ENCODE data around the gene CCHCR1.

Gene CCHCR1

DNA sequence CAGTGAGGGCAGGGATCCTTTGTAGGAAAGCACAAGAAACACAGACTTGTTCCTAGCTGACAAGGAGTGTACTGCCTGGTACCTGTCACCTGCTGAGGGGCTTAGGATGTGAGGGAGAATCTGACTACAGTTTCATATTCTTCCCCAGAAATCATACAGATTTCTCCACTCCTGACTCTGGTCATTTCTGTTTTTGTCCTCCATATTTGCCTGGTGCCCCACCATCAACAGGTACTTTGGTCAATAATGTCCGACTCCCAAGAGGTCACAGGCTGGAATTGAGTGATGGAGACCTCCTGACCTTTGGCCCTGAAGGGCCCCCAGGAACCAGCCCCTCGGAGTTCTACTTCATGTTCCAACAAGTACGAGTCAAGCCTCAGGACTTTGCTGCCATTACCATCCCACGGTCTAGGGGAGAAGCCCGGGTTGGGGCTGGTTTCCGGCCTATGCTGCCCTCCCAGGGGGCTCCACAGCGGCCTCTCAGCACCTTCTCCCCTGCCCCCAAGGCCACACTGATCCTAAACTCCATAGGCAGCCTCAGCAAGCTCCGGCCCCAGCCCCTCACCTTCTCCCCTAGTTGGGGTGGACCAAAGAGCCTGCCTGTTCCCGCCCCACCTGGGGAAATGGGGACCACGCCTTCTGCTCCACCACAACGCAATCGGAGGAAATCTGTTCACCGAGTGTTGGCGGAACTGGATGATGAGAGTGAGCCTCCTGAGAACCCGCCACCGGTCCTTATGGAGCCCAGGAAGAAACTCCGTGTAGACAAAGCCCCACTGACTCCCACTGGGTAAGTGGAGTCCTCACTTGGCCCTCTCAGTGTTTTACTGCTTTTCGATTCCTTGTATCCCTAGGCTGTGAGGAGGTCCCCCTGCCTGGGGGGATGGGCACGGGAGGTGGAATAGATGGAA, 3.9 kb upstream of the CCHCR1 start:
- DNase-seq: no peak

DNA sequence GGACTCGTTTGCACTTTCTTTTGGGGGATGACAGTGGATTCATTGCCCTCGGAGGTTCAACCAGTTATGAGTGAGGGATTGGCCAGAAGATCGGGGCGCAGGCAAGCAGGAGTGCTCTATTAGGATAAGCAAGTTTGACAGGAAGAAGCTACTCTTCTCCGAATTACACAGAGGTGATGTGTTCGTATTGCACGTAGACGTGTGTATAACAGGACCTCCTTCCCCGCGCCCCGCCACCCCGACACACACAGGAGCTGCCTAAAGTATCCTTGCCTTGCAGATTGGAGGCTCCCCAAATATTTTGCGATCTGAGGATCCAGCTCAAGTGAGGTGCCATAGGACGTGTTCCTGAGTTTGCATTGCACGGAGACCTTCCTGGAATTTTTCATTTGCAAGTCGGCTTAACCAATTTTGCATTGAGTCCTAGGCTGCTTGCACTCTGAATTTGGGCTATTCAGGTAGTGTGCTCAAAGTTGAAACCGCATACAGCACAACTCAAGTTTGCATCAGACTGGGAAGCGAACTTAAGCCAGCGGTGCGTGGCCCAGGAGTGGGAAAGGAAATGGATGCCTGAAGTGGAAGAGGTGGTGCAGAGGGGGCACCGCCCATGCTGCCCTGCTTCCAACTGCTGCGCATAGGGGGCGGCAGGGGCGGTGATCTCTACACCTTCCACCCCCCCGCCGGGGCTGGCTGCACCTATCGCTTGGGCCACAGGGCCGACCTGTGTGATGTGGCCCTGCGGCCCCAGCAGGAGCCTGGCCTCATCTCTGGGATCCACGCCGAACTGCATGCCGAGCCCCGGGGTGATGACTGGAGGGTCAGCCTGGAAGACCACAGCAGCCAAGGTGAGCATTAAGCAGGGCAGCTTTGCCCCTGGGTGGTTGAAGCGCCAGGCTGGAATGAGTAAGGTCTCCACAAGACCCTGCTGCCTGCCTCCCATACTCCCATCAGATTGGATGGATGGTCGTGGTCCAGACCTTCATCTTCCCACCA, 1.6 kb upstream of the CCHCR1 start:
- DNase-seq: peak; percentile 53

GRCh38 chr6:31158140-31158862, 699 bp upstream of the CCHCR1 start, which contains the start of gene TCF19:
TSS of gene TCF19 (plus strand) at chr6:31158589. CDS start at chr6:31159470, 881 bp downstream.
- peak; percentile 99 for DNase-seq

DNA sequence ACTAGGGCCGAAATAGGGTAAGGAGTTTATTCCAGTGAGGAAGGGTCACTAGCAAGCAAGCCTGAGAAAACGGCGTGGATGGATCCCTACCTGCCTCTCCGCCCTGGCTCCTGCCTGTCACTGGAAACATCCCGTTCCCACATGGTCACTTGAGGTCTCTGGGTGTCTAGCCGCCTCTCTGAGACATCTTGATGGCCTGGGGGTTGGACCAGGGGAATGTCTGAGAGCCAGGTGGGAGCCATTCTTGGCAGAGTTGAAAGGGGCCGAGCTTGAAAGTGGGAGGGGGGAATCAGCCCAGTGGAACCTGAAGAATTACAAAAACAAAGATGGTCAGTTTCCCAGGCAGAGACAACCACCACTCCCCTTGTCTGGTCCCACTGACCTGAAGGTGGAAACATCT, 961 bp downstream of the CCHCR1 start:
- DNase-seq: no peak

DNA sequence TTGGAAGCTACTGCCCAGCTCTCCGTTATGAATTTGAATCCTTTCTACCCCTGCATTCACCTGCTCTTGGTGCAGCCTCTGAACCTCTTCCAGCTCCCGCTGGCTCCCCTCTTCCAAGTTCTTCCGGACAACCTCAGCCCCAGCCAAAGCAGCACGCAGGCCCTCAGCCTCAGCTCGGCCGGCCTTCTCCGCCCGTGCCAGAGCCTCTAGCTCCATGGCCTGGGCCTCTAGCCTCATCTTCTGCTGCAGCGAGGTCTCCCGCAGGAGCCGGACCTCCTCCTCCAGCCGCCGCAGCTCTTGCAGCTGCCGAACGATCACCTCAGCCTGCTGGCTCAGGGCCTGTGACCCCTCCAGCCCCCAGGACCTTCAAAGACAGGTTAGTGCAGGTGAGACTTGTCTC, 3.2 kb downstream of the CCHCR1 start:
- DNase-seq: no peak

GRCh38 chr6:31152781-31153180, 4.8 kb downstream of the CCHCR1 start:
- DNase-seq: no peak

DNA sequence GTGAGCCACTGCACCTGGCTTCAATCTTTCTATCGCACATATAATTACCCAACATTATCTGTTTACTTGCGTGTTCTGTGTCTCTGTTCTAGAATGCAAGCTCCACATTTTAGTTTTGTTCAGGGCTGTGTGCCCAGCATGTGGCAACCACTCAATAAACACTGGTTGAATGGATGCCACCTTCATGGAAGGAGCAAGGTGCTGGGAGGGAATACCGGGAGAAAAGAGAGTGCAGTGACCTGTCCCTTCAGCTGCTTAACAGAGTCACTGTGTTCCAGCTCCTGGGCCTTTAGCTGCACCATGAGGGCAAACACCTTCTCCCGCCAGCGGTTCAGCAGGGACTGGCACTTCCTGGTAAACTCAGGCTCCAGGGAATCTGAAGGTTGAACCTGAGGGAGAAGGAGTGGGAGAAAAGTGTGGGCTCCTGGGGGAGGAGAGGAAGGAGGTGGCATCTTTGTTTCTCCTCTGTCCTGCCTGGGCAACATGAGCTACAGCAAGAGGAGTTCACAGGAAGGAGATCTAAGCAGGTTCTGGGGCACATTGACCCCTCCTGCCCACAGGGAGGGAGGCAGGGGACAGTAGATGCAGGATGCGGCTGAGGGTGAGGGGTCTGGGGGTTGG, 7.7 kb downstream of the CCHCR1 start:
- DNase-seq: no peak

GRCh38 chr6:31145386-31145785, 12.2 kb downstream of the CCHCR1 start:
- DNase-seq: no peak

DNA sequence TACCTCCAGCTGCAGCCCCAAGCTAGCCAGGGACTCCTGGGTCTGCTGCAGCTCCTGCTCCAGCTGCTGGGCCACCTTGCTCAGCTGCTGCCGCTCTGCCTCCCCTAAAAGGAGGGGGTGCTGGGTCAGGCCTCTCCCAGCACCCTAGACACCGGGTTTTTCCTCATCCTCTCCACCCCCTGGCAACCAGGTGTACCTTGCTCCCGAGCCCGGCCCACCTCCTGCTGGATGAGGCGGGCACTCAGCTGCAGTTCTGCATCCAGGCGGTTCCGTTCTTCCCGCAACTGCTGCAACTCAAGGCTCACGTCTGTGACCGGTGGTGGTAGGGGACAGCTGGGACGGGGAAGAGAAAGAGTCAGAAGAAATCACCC, 12.6 kb downstream of the CCHCR1 start:
- DNase-seq: no peak

DNA sequence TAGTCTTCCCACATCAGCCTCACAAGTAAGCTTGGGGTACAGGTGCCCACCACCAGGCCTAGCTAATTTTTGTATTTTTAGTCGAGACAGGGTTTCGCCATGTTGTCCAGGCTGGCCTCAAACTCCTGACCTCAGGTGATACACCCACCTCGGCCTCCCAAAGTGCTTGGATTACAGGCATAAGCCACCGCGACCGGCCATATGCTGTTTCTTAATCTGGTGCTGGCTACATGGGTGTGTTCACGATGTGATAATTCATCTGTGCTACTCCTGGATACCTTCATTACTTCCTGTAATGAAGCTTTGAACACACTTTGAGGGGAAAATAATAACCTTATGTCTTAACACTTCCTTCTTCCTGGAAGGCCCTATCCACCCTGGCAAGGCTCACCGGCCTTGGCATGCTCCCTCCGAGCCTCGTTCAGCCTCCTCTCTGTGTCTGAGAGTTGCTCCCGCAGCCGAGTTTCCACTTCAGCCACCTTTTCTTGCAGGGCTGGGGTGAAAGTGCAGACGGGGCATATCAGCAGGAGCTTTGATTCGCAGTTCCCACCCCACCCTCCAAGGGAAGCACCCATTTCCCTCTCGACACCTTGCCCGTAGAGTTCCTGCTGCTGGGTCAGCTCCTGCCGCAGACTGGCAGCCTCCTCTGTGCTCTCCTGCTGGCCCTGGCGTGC, 13.2 kb downstream of the CCHCR1 start:
- no peak for DNase-seq

GRCh38 chr6:31143148-31143547, 14.5 kb downstream of the CCHCR1 start:
- DNase-seq: no peak

GRCh38 chr6:31142361-31142761, 15.2 kb downstream of the CCHCR1 start:
- no peak for DNase-seq

- DNase-seq: no peak
Measured at GRCh38 chr6:31140643-31141042, 17.0 kb downstream of the CCHCR1 start.

DNA sequence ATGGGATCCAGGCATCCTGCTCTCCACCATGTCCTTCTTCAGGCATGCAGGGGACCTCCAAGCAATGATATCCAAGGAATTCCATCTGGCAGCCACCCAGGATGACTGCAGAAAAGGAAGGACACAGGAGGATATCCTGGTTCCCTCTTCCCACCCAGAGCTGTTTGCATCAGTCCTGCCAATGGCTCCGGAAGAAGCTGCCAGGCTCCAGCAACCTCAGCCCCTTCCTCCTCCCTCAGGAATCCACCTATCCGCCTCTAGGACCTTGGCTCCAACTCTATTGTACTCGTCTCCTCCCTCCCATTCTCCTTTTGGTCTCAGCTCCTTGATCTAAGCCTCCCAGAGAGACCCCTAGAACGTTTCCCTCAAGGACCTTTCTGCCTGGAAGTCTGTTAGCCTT, 18.0 kb downstream of the CCHCR1 start:
- DNase-seq: no peak

DNA sequence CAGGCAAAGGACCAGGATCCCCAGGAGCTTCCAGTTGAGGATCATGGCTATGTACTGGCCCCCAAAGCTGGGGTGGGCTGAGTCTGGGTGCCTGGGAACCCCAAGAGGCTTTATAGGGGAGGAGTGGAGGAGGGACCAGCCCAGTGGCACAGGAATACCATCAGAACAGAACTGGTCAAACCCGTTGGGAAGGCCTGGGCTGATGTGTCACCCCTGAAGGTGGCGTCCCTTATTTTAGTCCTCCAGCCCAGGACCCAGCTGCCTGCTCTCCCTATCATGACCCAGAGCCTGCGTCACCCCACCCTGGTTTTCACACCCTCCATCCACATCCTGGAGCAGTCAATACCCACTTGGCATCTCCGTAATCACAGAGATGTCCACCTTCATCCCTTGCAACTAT, 18.6 kb downstream of the CCHCR1 start, which contains the start of gene PSORS1C2:
Gene PSORS1C2, minus strand, starts transcription at position 85 of the 400 bp plus-strand sequence. Its CDS starts 40 bp downstream, at position 45.
- DNase-seq: no peak

- DNase-seq: no peak
Measured at GRCh38 chr6:31135710-31136109, 21.9 kb downstream of the CCHCR1 start.

- DNase-seq: no peak
Measured at GRCh38 chr6:31132806-31133205, 24.8 kb downstream of the CCHCR1 start.

GRCh38 chr6:31131595-31131994, 26.0 kb downstream of the CCHCR1 start:
- no peak for DNase-seq

GRCh38 chr6:31130751-31131150, 26.9 kb downstream of the CCHCR1 start:
- DNase-seq: no peak

GRCh38 chr6:31129130-31129529, 28.5 kb downstream of the CCHCR1 start:
- DNase-seq: no peak

GRCh38 chr6:31128093-31128676, 29.4 kb downstream of the CCHCR1 start:
- peak; percentile 84 to 85 for DNase-seq
